Measurements from ENCODE around the gene LRP3.

DNA sequence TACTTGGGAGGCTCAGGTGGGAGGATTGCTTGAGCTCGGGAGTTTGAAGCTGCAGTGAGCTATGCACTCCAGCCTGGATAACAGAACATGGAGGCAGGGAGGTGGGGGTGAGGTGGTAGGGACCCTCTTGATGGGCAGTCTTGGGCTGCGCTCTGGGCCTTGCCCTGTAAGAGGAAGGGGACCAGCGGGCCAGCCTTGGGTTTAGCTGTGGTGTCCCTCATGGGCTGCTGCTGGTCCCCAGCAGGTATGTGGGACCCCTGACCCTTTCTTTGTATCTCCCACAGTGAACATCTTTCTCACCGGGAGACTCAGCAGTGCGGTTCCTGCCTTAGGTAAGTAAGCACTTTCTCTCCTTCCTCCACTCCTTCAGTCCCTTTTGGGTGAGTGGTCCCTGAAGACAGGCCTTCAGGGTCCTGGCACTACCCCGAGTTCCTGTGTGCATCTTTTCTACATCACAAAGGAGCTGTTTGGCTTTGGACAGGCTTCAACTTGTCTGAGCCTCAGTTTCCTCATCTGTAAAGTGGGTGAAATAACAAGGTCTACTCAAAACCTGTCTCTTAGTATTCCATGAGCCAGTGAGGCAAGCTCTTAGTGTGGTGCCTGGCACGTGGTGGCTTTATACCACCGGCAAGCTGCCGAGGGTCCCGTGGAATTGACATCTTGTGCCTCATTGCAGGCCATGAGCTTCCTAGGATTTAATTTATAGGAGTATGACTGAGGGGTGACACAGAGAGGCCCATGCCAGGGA lies 2.5 kb downstream of the LRP3 start:
- TF ChIP-seq, protein P1, sequence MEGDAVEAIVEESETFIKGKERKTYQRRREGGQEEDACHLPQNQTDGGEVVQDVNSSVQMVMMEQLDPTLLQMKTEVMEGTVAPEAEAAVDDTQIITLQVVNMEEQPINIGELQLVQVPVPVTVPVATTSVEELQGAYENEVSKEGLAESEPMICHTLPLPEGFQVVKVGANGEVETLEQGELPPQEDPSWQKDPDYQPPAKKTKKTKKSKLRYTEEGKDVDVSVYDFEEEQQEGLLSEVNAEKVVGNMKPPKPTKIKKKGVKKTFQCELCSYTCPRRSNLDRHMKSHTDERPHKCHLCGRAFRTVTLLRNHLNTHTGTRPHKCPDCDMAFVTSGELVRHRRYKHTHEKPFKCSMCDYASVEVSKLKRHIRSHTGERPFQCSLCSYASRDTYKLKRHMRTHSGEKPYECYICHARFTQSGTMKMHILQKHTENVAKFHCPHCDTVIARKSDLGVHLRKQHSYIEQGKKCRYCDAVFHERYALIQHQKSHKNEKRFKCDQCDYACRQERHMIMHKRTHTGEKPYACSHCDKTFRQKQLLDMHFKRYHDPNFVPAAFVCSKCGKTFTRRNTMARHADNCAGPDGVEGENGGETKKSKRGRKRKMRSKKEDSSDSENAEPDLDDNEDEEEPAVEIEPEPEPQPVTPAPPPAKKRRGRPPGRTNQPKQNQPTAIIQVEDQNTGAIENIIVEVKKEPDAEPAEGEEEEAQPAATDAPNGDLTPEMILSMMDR (IDR thresholded peaks at IDR 0.05) = no peak
- no peak for TF ChIP-seq POLR2A (IDR thresholded peaks at IDR 0.05)
